Type B pancreatic cell (in vitro differentiated cells): Measurements from ENCODE around the gene JAKMIP1. TPM values are rescaled to one million over a fixed set of nuclear protein-coding genes. Genes with fewer than 3 reads are reported as not detected.

Experiments
- DNase-seq: peaks from one replicate; pipeline ENCODE4 v3.0.0; 2021; ENCODE audit warnings: mixed read lengths; ENCODE audit not compliant: unreplicated experiment; ENCODE audit errors: extremely low spot score
- H3K27ac Mint-ChIP-seq: 2 replicates; pipeline ENCODE4 v1.8.0; 2021; ENCODE audit warnings: mild to moderate bottlenecking, mixed read lengths
- H3K27me3 Mint-ChIP-seq: 2 replicates; pipeline ENCODE4 v1.8.0; 2021; ENCODE audit warnings: mixed read lengths
- H3K36me3 Mint-ChIP-seq: 2 replicates; pipeline ENCODE4 v1.8.0; 2021; ENCODE audit warnings: mixed read lengths
- H3K4me1 Mint-ChIP-seq: one replicate; pipeline ENCODE4 v1.8.0; 2021; ENCODE audit warnings: mixed read lengths; ENCODE audit not compliant: unreplicated experiment
- H3K4me3 Mint-ChIP-seq: 2 replicates; pipeline ENCODE4 v1.8.0; 2021; ENCODE audit warnings: mild to moderate bottlenecking, mixed read lengths
- H3K9me3 Mint-ChIP-seq: 2 replicates; pipeline ENCODE4 v1.8.0; 2021; ENCODE audit warnings: mixed read lengths
- total RNA-seq: library from RNA; stranded (reverse); gene quantifications from 2 replicates; pipeline ENCODE4 v1.2.1, GENCODE V29; 2021; ENCODE audit warnings: low replicate concordance
- TF ChIP-seq, protein P1 (sequence below): fragments of 200-600 bp; sonication (generic); conservative IDR thresholded peaks from 2 replicates; pipeline ENCODE4 v1.5.0; 2021; ENCODE audit warnings: antibody characterized with exemption, mild to moderate bottlenecking

Gene JAKMIP1
- total RNA-seq, 1 donor from 2014 or later = 0.89 TPM

GRCh38 chr4:6029254-6029653, 171.1 kb downstream of the JAKMIP1 start:
- peaks cover 7% of the 10 kb centered on the region for H3K4me1 Mint-ChIP-seq
- H3K9me3 Mint-ChIP-seq = no peaks in the 10 kb centered on the region
- H3K27me3 Mint-ChIP-seq = peaks cover 28% of the 10 kb centered on the region
- TF ChIP-seq, protein P1, sequence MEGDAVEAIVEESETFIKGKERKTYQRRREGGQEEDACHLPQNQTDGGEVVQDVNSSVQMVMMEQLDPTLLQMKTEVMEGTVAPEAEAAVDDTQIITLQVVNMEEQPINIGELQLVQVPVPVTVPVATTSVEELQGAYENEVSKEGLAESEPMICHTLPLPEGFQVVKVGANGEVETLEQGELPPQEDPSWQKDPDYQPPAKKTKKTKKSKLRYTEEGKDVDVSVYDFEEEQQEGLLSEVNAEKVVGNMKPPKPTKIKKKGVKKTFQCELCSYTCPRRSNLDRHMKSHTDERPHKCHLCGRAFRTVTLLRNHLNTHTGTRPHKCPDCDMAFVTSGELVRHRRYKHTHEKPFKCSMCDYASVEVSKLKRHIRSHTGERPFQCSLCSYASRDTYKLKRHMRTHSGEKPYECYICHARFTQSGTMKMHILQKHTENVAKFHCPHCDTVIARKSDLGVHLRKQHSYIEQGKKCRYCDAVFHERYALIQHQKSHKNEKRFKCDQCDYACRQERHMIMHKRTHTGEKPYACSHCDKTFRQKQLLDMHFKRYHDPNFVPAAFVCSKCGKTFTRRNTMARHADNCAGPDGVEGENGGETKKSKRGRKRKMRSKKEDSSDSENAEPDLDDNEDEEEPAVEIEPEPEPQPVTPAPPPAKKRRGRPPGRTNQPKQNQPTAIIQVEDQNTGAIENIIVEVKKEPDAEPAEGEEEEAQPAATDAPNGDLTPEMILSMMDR = no peak
- H3K4me3 Mint-ChIP-seq = no peak overlapping the region
- no peak for DNase-seq
- no peak overlapping the region for H3K27ac Mint-ChIP-seq
- H3K36me3 Mint-ChIP-seq = no peaks in the 10 kb centered on the region

DNA sequence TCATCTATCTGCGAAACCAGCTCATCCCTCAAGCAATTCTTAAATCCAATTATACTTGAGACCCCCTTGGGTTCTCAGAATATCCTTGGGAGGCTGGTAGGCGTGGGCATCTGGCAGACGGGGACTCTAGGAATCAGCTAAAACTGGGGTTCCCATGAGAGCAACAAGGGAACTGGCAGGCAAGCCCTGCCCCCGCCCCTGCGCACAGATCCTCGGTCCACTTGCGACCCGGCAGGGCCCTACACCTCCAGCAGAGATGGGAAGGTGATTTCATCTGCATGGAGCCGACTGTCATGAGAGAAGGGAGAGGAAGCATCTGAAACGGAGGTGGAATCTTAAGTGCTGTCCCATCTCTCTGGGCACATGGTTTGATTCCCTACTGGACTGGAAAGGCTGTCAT, 172.2 kb downstream of the JAKMIP1 start:
- no peak overlapping the region for H3K4me3 Mint-ChIP-seq
- TF ChIP-seq, protein P1 = no peak
- no peaks in the 10 kb centered on the region for H3K36me3 Mint-ChIP-seq
- no peaks in the 10 kb centered on the region for H3K9me3 Mint-ChIP-seq
- H3K4me1 Mint-ChIP-seq = peaks cover 7% of the 10 kb centered on the region
- DNase-seq = no peak
- no peak overlapping the region for H3K27ac Mint-ChIP-seq
- H3K27me3 Mint-ChIP-seq = peaks cover 29% of the 10 kb centered on the region

GRCh38 chr4:6027392-6027791, 173.0 kb downstream of the JAKMIP1 start:
- Mint-ChIP-seq H3K9me3 (no peaks in the 10 kb centered on the region), H3K4me1 (peaks cover 7% of the 10 kb centered on the region), H3K27ac (no peak overlapping the region), H3K27me3 (peaks cover 25% of the 10 kb centered on the region), H3K36me3 (no peaks in the 10 kb centered on the region), H3K4me3 (no peak overlapping the region)
- TF ChIP-seq, protein P1 = no peak
- DNase-seq = no peak

- DNase-seq = no peak
- peaks cover 24% of the 10 kb centered on the region for H3K27me3 Mint-ChIP-seq
- no peak overlapping the region for H3K4me3 Mint-ChIP-seq
- no peaks in the 10 kb centered on the region for H3K9me3 Mint-ChIP-seq
- H3K4me1 Mint-ChIP-seq = peaks cover 5% of the 10 kb centered on the region
- H3K27ac Mint-ChIP-seq = no peak overlapping the region
- no peaks in the 10 kb centered on the region for H3K36me3 Mint-ChIP-seq
- TF ChIP-seq, protein P1 = no peak
Observed at GRCh38 chr4:6024313-6024960, 175.9 kb downstream of the JAKMIP1 start.

- TF ChIP-seq, protein P1 = no peak
Observed at GRCh38 chr4:6023731-6024130, 176.6 kb downstream of the JAKMIP1 start.

More at GRCh38 chr4:6023731-6024130, 176.6 kb downstream of the JAKMIP1 start:
- Mint-ChIP-seq H3K4me3 (no peak overlapping the region), H3K9me3 (no peaks in the 10 kb centered on the region), H3K27ac (no peak overlapping the region), H3K36me3 (no peaks in the 10 kb centered on the region), H3K4me1 (peaks cover 5% of the 10 kb centered on the region), H3K27me3 (peaks cover 18% of the 10 kb centered on the region)
- DNase-seq = no peak
